ENCODE measurements around the gene SPPL2A.
A peak's percentile ranks its signal among the peaks of the same experiment; 100 is the strongest.

SPPL2A gene

GRCh38 chr15:50764461-50765194 lies 878 bp downstream of the SPPL2A start:
- no peaks in the 10 kb centered on the region for H3K36me3 ChIP-seq (ENCODE audit: insufficient read depth, low read length)
- WGBS, result 10% methylated on average over 14 of the region's 15 CpGs
- peak overlapping the region; percentile 92 for H3K4me3 ChIP-seq (ENCODE audit: low read length)
- H3K9me3 ChIP-seq (ENCODE audit: insufficient read depth, low read depth, low read length), result no peaks in the 10 kb centered on the region
- H3K27me3 ChIP-seq (ENCODE audit: insufficient read depth, low read length), result no peaks in the 10 kb centered on the region
- peaks cover 9% of the 10 kb centered on the region for H3K4me1 ChIP-seq (ENCODE audit: insufficient read depth, low read length)
- peak overlapping the region; percentile 82 for H3K9ac ChIP-seq (ENCODE audit: low read depth, low read length)
- H3K27ac ChIP-seq (ENCODE audit: low read depth, low read length), result peak overlapping the region; percentile 78

- no peak overlapping the region for H3K9ac ChIP-seq (ENCODE audit: low read depth, low read length)
- H3K27me3 ChIP-seq (ENCODE audit: insufficient read depth, low read length), result no peaks in the 10 kb centered on the region
- no peaks in the 10 kb centered on the region for H3K9me3 ChIP-seq (ENCODE audit: insufficient read depth, low read depth, low read length)
- 93% methylated on average over 4 of the region's 4 CpGs for WGBS
- H3K27ac ChIP-seq (ENCODE audit: low read depth, low read length), result no peak overlapping the region
- H3K4me3 ChIP-seq (ENCODE audit: low read length), result no peak overlapping the region
- H3K36me3 ChIP-seq (ENCODE audit: insufficient read depth, low read length), result no peaks in the 10 kb centered on the region
- H3K4me1 ChIP-seq (ENCODE audit: insufficient read depth, low read length), result peaks cover under 1% of the 10 kb centered on the region; the same call in 1 of the 2 replicates
Observed at GRCh38 chr15:50758712-50759205, 6.7 kb downstream of the SPPL2A start.

- H3K9ac ChIP-seq (ENCODE audit: low read depth, low read length), result no peak overlapping the region
- no peaks in the 10 kb centered on the region for H3K4me1 ChIP-seq (ENCODE audit: insufficient read depth, low read length)
- peaks cover 8% of the 10 kb centered on the region for H3K36me3 ChIP-seq (ENCODE audit: insufficient read depth, low read length)
- 89% methylated on average over 1 of the region's 1 CpG for WGBS
- H3K9me3 ChIP-seq (ENCODE audit: insufficient read depth, low read depth, low read length), result no peaks in the 10 kb centered on the region
- H3K27me3 ChIP-seq (ENCODE audit: insufficient read depth, low read length), result no peaks in the 10 kb centered on the region
- H3K27ac ChIP-seq (ENCODE audit: low read depth, low read length), result no peak overlapping the region
- no peak overlapping the region for H3K4me3 ChIP-seq (ENCODE audit: low read length)
Observed at GRCh38 chr15:50753463-50753862, 12.0 kb downstream of the SPPL2A start.

- H3K9me3 ChIP-seq (ENCODE audit: insufficient read depth, low read depth, low read length), result no peaks in the 10 kb centered on the region
- peaks cover 27% of the 10 kb centered on the region for H3K36me3 ChIP-seq (ENCODE audit: insufficient read depth, low read length)
- WGBS, result 100% methylated on average over 2 of the region's 2 CpGs
Observed at GRCh38 chr15:50751394-50751793, 14.1 kb downstream of the SPPL2A start.

GRCh38 chr15:50750227-50750705 lies 15.2 kb downstream of the SPPL2A start:
- Histone ChIP-seq H3K4me3 (ENCODE audit: low read length) (no peak overlapping the region), H3K27ac (ENCODE audit: low read depth, low read length) (no peak overlapping the region), H3K9ac (ENCODE audit: low read depth, low read length) (no peak overlapping the region), H3K27me3 (ENCODE audit: insufficient read depth, low read length) (no peaks in the 10 kb centered on the region), H3K36me3 (ENCODE audit: insufficient read depth, low read length) (peaks cover 28% of the 10 kb centered on the region), H3K4me1 (ENCODE audit: insufficient read depth, low read length) (no peaks in the 10 kb centered on the region), H3K9me3 (ENCODE audit: insufficient read depth, low read depth, low read length) (no peaks in the 10 kb centered on the region)
- WGBS, result 100% methylated on average over 5 of the region's 6 CpGs

More at GRCh38 chr15:50751394-50751793, 14.1 kb downstream of the SPPL2A start:
- Histone ChIP-seq H3K4me1 (ENCODE audit: insufficient read depth, low read length) (no peaks in the 10 kb centered on the region), H3K27ac (ENCODE audit: low read depth, low read length) (no peak overlapping the region), H3K4me3 (ENCODE audit: low read length) (no peak overlapping the region), H3K9ac (ENCODE audit: low read depth, low read length) (no peak overlapping the region), H3K27me3 (ENCODE audit: insufficient read depth, low read length) (no peaks in the 10 kb centered on the region)

- no peak overlapping the region for H3K4me3 ChIP-seq (ENCODE audit: low read length)
- peaks cover 39% of the 10 kb centered on the region for H3K36me3 ChIP-seq (ENCODE audit: insufficient read depth, low read length)
- H3K27me3 ChIP-seq (ENCODE audit: insufficient read depth, low read length), result no peaks in the 10 kb centered on the region
- WGBS, result 94% methylated on average over 2 of the region's 2 CpGs
- H3K9me3 ChIP-seq (ENCODE audit: insufficient read depth, low read depth, low read length), result no peaks in the 10 kb centered on the region
- no peak overlapping the region for H3K9ac ChIP-seq (ENCODE audit: low read depth, low read length)
- no peak overlapping the region for H3K27ac ChIP-seq (ENCODE audit: low read depth, low read length)
- H3K4me1 ChIP-seq (ENCODE audit: insufficient read depth, low read length), result no peaks in the 10 kb centered on the region
Observed at GRCh38 chr15:50747523-50747922, 18.0 kb downstream of the SPPL2A start.

- Histone ChIP-seq H3K27ac (ENCODE audit: low read depth, low read length) (no peak overlapping the region), H3K9ac (ENCODE audit: low read depth, low read length) (no peak overlapping the region), H3K36me3 (ENCODE audit: insufficient read depth, low read length) (peaks cover 45% of the 10 kb centered on the region), H3K4me3 (ENCODE audit: low read length) (no peak overlapping the region), H3K27me3 (ENCODE audit: insufficient read depth, low read length) (no peaks in the 10 kb centered on the region), H3K4me1 (ENCODE audit: insufficient read depth, low read length) (no peaks in the 10 kb centered on the region), H3K9me3 (ENCODE audit: insufficient read depth, low read depth, low read length) (no peaks in the 10 kb centered on the region)
- 83% methylated on average over 1 of the region's 1 CpG for whole genome bisulfite sequencing
Observed at GRCh38 chr15:50744601-50745000, 20.9 kb downstream of the SPPL2A start.

GRCh38 chr15:50740955-50741354 lies 24.6 kb downstream of the SPPL2A start:
- WGBS, result 95% methylated on average over 3 of the region's 3 CpGs
- Histone ChIP-seq H3K9me3 (ENCODE audit: insufficient read depth, low read depth, low read length) (no peaks in the 10 kb centered on the region), H3K9ac (ENCODE audit: low read depth, low read length) (no peak overlapping the region), H3K4me3 (ENCODE audit: low read length) (no peak overlapping the region), H3K27ac (ENCODE audit: low read depth, low read length) (no peak overlapping the region), H3K27me3 (ENCODE audit: insufficient read depth, low read length) (no peaks in the 10 kb centered on the region), H3K4me1 (ENCODE audit: insufficient read depth, low read length) (no peaks in the 10 kb centered on the region), H3K36me3 (ENCODE audit: insufficient read depth, low read length) (peaks cover 30% of the 10 kb centered on the region)

- Histone ChIP-seq H3K36me3 (ENCODE audit: insufficient read depth, low read length) (peaks cover 40% of the 10 kb centered on the region), H3K27me3 (ENCODE audit: insufficient read depth, low read length) (no peaks in the 10 kb centered on the region), H3K4me3 (ENCODE audit: low read length) (no peak overlapping the region), H3K9me3 (ENCODE audit: insufficient read depth, low read depth, low read length) (no peaks in the 10 kb centered on the region), H3K27ac (ENCODE audit: low read depth, low read length) (no peak overlapping the region), H3K9ac (ENCODE audit: low read depth, low read length) (no peak overlapping the region), H3K4me1 (ENCODE audit: insufficient read depth, low read length) (no peaks in the 10 kb centered on the region)
- WGBS, result 96% methylated on average over 8 of the region's 8 CpGs
Observed at GRCh38 chr15:50736823-50737222, 28.7 kb downstream of the SPPL2A start.

GRCh38 chr15:50735156-50735555 lies 30.4 kb downstream of the SPPL2A start:
- Histone ChIP-seq H3K36me3 (ENCODE audit: insufficient read depth, low read length) (peaks cover 42% of the 10 kb centered on the region), H3K27ac (ENCODE audit: low read depth, low read length) (no peak overlapping the region), H3K4me1 (ENCODE audit: insufficient read depth, low read length) (no peaks in the 10 kb centered on the region), H3K4me3 (ENCODE audit: low read length) (no peak overlapping the region), H3K9me3 (ENCODE audit: insufficient read depth, low read depth, low read length) (no peaks in the 10 kb centered on the region), H3K9ac (ENCODE audit: low read depth, low read length) (no peak overlapping the region), H3K27me3 (ENCODE audit: insufficient read depth, low read length) (no peaks in the 10 kb centered on the region)
- WGBS, result over 99% methylated on average over 4 of the region's 4 CpGs

- Histone ChIP-seq H3K9me3 (ENCODE audit: insufficient read depth, low read depth, low read length) (no peaks in the 10 kb centered on the region), H3K36me3 (ENCODE audit: insufficient read depth, low read length) (peaks cover 34% of the 10 kb centered on the region), H3K4me1 (ENCODE audit: insufficient read depth, low read length) (no peaks in the 10 kb centered on the region), H3K27me3 (ENCODE audit: insufficient read depth, low read length) (no peaks in the 10 kb centered on the region), H3K27ac (ENCODE audit: low read depth, low read length) (no peak overlapping the region), H3K9ac (ENCODE audit: low read depth, low read length) (no peak overlapping the region), H3K4me3 (ENCODE audit: low read length) (no peak overlapping the region)
- WGBS, result 90% methylated on average over 1 of the region's 1 CpG
Observed at GRCh38 chr15:50726315-50726714, 39.2 kb downstream of the SPPL2A start.
